Uterus (tissue), 2 donors: ENCODE results near the gene PRKCE.

Source experiments
- CTCF ChIP-seq, 4 experiments: fragments of 200-600 bp in 2 of 4; fragments of 450-650 bp in 2 of 4; sonication (generic) in 2 of 4; IDR thresholded peaks; one replicate each; pipeline ENCODE4 v1.5.1; 2016 to 2019; ENCODE audit warnings: antibody characterized with exemption in 4 of 4, mild to moderate bottlenecking in 2 of 4, moderate library complexity in 1 of 4
- POLR2A ChIP-seq, 2 donors: fragments of 450-650 bp; IDR thresholded peaks; one replicate each; pipeline ENCODE4 v1.6.1; 2016; ENCODE audit warnings: antibody characterized with exemption in 2 of 2, mild to moderate bottlenecking in 1 of 2, moderate library complexity in 1 of 2

- no peak for TF ChIP-seq CTCF (IDR thresholded peaks at IDR 0.05)
- no peak for TF ChIP-seq POLR2A (IDR thresholded peaks at IDR 0.05)
Measured at GRCh38 chr2:45631955-45632354, 19.5 kb upstream of the PRKCE start.
